ENCODE data around the gene ZNF688. TPM values are rescaled to one million over a fixed set of nuclear protein-coding genes. Genes with fewer than 3 reads are reported as not detected.

Gene ZNF688
- total and polyA plus RNA-seq, 9 of the 15 experiments (the other 6 are each of a cell fraction or from before 2014, with no cell fraction given): 0.48 to 12.9 (median 4.5) TPM

DNA sequence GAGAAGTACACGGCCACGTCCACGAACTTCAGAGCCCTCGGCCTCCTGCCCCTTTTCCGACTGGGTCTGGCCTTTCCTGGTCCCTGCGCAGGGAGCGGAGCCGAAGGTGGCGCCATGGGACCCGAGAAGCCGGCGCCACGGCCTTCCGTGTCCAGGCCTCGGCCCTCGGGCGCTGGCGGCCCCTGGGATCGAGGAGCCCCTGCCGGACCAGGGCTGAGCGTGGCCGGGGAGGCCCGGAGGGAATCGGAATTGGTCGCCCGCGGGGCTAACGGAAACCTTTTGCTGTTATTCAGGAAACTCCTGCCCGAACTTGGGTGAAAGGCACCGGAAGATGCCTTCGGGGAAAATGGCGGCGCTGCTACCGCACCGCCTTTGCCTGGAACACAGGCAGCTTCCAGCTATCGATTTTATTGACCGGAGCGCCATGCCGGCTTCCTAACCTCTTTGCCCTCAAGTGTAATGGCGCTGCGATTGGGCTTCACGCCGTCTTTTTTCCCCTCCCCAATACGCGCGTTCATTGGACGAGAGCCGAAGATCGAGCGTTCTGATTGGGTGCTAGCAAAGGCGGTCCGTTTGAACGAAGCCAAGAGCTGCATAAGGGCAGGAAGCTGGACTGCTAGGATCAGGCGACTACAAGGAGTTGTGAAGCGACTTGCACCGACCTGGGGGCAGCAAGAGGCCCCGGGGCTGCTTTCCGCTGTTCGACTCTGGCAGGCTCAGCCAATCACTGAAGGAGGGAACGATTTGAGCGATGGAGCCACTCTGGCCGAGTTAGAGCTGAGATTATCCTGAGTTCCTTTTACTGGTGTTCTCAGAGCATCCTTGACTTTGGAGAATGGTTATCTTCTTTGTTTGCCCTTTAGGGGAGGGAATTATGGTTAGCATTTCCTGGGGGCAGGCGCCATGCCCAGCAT, 38.7 kb upstream of the ZNF688 start, which contains the start of gene ZNF689 (continued):
- TF ChIP-seq TOE1 (IDR thresholded peaks at IDR 0.05; ENCODE audit: borderline replicate concordance) (0 out of 2 replicates have a peak, but pooled peaks have one; percentile 21), TOE1 (CRISPR knock-in tag; IDR thresholded peaks at IDR 0.05; ENCODE audit: borderline replicate concordance, low read depth) (peak; percentile 65), CXXC5 (CRISPR knock-in tag; IDR thresholded peaks at IDR 0.05) (peak; percentile 100), ZFX (CRISPR knock-in tag; IDR thresholded peaks at IDR 0.05) (peak; percentile 99), CHD2 (IDR thresholded peaks at IDR 0.05; ENCODE audit: low read depth, low read length) (peak; percentile 94), FUS (optimal IDR thresholded peaks at IDR 0.05; ENCODE audit: low read depth, low read length) (no peak), CBX2 (IDR thresholded peaks at IDR 0.05; ENCODE audit: insufficient read depth, low read length, poor library complexity, severe bottlenecking) (no peak), JUND (IDR thresholded peaks at IDR 0.05; ENCODE audit: borderline replicate concordance, low read depth, low read length) (peak; percentile 36), JUND (tag; IDR thresholded peaks at IDR 0.05; ENCODE audit: borderline replicate concordance, low read depth, low read length) (no peak), BRD9 (IDR thresholded peaks at IDR 0.05; ENCODE audit: low read depth, partially characterized antibody) (peak; percentile 23), ZNF766 (CRISPR knock-in tag; conservative IDR thresholded peaks at IDR 0.05) (peak; percentile 84; the same call in 1 of the 2 replicates), POLR2A (conservative IDR thresholded peaks at IDR 0.05) (peak; percentile 85), KDM5B (IDR thresholded peaks at IDR 0.05; ENCODE audit: insufficient replicate concordance, low read depth, low read length) (peak; percentile 67), HDAC1 (IDR thresholded peaks at IDR 0.05) (peak in 1 of 2 experiments; percentile 23; a peak in 1 of 4 replicates)
- TF ChIP-seq, protein P1, sequence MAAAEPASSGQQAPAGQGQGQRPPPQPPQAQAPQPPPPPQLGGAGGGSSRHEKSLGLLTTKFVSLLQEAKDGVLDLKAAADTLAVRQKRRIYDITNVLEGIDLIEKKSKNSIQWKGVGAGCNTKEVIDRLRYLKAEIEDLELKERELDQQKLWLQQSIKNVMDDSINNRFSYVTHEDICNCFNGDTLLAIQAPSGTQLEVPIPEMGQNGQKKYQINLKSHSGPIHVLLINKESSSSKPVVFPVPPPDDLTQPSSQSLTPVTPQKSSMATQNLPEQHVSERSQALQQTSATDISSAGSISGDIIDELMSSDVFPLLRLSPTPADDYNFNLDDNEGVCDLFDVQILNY (CRISPR knock-in tag; IDR thresholded peaks at IDR 0.05): 0 out of 2 replicates have a peak, but pooled peaks have one; percentile 66
- TF ChIP-seq, protein P2, sequence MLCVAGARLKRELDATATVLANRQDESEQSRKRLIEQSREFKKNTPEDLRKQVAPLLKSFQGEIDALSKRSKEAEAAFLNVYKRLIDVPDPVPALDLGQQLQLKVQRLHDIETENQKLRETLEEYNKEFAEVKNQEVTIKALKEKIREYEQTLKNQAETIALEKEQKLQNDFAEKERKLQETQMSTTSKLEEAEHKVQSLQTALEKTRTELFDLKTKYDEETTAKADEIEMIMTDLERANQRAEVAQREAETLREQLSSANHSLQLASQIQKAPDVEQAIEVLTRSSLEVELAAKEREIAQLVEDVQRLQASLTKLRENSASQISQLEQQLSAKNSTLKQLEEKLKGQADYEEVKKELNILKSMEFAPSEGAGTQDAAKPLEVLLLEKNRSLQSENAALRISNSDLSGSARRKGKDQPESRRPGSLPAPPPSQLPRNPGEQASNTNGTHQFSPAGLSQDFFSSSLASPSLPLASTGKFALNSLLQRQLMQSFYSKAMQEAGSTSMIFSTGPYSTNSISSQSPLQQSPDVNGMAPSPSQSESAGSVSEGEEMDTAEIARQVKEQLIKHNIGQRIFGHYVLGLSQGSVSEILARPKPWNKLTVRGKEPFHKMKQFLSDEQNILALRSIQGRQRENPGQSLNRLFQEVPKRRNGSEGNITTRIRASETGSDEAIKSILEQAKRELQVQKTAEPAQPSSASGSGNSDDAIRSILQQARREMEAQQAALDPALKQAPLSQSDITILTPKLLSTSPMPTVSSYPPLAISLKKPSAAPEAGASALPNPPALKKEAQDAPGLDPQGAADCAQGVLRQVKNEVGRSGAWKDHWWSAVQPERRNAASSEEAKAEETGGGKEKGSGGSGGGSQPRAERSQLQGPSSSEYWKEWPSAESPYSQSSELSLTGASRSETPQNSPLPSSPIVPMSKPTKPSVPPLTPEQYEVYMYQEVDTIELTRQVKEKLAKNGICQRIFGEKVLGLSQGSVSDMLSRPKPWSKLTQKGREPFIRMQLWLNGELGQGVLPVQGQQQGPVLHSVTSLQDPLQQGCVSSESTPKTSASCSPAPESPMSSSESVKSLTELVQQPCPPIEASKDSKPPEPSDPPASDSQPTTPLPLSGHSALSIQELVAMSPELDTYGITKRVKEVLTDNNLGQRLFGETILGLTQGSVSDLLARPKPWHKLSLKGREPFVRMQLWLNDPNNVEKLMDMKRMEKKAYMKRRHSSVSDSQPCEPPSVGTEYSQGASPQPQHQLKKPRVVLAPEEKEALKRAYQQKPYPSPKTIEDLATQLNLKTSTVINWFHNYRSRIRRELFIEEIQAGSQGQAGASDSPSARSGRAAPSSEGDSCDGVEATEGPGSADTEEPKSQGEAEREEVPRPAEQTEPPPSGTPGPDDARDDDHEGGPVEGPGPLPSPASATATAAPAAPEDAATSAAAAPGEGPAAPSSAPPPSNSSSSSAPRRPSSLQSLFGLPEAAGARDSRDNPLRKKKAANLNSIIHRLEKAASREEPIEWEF (CRISPR knock-in tag; IDR thresholded peaks at IDR 0.05): peak; percentile 88; the same call in 1 of the 2 replicates
- TF ChIP-seq, protein P3, sequence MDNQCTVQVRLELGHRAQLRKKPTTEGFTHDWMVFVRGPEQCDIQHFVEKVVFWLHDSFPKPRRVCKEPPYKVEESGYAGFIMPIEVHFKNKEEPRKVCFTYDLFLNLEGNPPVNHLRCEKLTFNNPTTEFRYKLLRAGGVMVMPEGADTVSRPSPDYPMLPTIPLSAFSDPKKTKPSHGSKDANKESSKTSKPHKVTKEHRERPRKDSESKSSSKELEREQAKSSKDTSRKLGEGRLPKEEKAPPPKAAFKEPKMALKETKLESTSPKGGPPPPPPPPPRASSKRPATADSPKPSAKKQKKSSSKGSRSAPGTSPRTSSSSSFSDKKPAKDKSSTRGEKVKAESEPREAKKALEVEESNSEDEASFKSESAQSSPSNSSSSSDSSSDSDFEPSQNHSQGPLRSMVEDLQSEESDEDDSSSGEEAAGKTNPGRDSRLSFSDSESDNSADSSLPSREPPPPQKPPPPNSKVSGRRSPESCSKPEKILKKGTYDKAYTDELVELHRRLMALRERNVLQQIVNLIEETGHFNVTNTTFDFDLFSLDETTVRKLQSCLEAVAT (IDR thresholded peaks at IDR 0.05): peak in 1 of 2 experiments; percentile 99; a peak in 2 of 4 replicates
- TF ChIP-seq, protein P4, sequence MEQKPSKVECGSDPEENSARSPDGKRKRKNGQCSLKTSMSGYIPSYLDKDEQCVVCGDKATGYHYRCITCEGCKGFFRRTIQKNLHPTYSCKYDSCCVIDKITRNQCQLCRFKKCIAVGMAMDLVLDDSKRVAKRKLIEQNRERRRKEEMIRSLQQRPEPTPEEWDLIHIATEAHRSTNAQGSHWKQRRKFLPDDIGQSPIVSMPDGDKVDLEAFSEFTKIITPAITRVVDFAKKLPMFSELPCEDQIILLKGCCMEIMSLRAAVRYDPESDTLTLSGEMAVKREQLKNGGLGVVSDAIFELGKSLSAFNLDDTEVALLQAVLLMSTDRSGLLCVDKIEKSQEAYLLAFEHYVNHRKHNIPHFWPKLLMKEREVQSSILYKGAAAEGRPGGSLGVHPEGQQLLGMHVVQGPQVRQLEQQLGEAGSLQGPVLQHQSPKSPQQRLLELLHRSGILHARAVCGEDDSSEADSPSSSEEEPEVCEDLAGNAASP (IDR thresholded peaks at IDR 0.05): no peak
